GM19238 (cell line): ENCODE measurements around the gene LDLRAD3.
"Not testable (repeated sequence)": the region's sequence is repeated elsewhere in the genome, so short reads cannot be mapped to it uniquely, and the experiment has no call there.

Experiments
- DNase-seq: peaks from one replicate; pipeline ENCODE4 v3.0.0; 2011; ENCODE audit warnings: low spot score; ENCODE audit not compliant: insufficient read length

LDLRAD3 gene

GRCh38 chr11:36156817-36157519, 213.1 kb downstream of the LDLRAD3 start:
- no peak for DNase-seq

- no peak for DNase-seq
These were observed 216.2 kb downstream of the LDLRAD3 start for GRCh38 chr11:36160091-36160490.

- DNase-seq = no peak
These were observed 217.7 kb downstream of the LDLRAD3 start for GRCh38 chr11:36161572-36161971.

GRCh38 chr11:36162006-36162882, 218.4 kb downstream of the LDLRAD3 start:
- DNase-seq = no peak

- no peak for DNase-seq
These were observed 219.1 kb downstream of the LDLRAD3 start for GRCh38 chr11:36162883-36163434.

GRCh38 chr11:36164506-36165250, 220.8 kb downstream of the LDLRAD3 start:
- DNase-seq = no peak

- DNase-seq = no peak
These were observed 221.9 kb downstream of the LDLRAD3 start for GRCh38 chr11:36165621-36166397.

- DNase-seq = no peak
These were observed 223.2 kb downstream of the LDLRAD3 start for GRCh38 chr11:36167073-36167472.

GRCh38 chr11:36167729-36168128, 223.9 kb downstream of the LDLRAD3 start:
- no peak for DNase-seq

GRCh38 chr11:36177836-36178235, 234.0 kb downstream of the LDLRAD3 start:
- no peak for DNase-seq

GRCh38 chr11:36186340-36187175, 242.7 kb downstream of the LDLRAD3 start:
- DNase-seq = no peak

- no peak for DNase-seq
These were observed 243.8 kb downstream of the LDLRAD3 start for GRCh38 chr11:36187622-36188021.

- not testable (repeated sequence) for DNase-seq
These were observed 245.9 kb downstream of the LDLRAD3 start for GRCh38 chr11:36189735-36190134.

- DNase-seq = no peak
These were observed 248.1 kb downstream of the LDLRAD3 start for GRCh38 chr11:36191941-36192340.

GRCh38 chr11:36192425-36193289, 248.8 kb downstream of the LDLRAD3 start:
- no peak for DNase-seq

GRCh38 chr11:36193290-36193619, 249.4 kb downstream of the LDLRAD3 start:
- DNase-seq = no peak

GRCh38 chr11:36193721-36194120, 249.9 kb downstream of the LDLRAD3 start:
- DNase-seq = no peak

GRCh38 chr11:36195496-36196354, 251.9 kb downstream of the LDLRAD3 start:
- DNase-seq = no peak
